ENCODE data around the gene RAD51B. TPM values are rescaled to one million over a fixed set of nuclear protein-coding genes. Genes with fewer than 3 reads are reported as not detected.

RAD51B gene
- total and polyA plus RNA-seq, 8 donors = 1.8 to 30.7 (median 15.3) TPM

DNA sequence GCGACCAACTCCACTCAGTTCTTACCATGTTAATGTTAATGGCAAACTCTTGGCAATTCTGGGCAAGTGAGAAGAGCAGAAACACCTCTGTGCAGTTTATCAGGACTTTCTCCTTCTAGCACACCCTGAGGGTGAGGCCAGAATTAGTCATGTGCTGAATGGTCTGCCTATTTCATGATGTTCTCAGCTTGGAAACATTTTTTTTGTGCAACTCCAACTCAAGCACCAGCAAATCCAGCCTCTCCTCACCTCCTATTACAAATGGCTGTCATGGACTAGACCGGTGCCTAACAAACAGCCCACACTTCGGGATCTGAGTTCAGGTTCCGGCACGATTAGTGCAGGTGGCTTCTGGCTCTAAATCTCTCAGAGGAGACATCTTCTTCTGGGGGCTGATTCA, 727.3 kb downstream of the RAD51B start:
- H3K9me3 ChIP-seq = no peaks in the 10 kb centered on the region
- H3K27me3 ChIP-seq = no peaks in the 10 kb centered on the region
- WGBS, 5 donors = 86 to 94% (median 91%) methylated on average over 5 of the region's 5 CpGs
- intact Hi-C loops (cut with DNase I; ENCODE audit: low total_unique reads) = no loop called here
- no peak overlapping the region for H3K4me3 ChIP-seq
- peak overlapping the region; percentile 84 to 95 (median 92) for H3K27ac ChIP-seq
- H3K4me1 ChIP-seq = peaks cover 37 to 83% (median 71%) of the 10 kb centered on the region in 4 donors
- no peaks in the 10 kb centered on the region for H3K36me3 ChIP-seq
- DNase-seq = peak in 1 of 2 donors; percentile 48
- TF ChIP-seq POLR2AphosphoS5 (IDR thresholded peaks at IDR 0.05) = peak; percentile 16 to 79 (median 64)
- no peak for TF ChIP-seq POLR2A (IDR thresholded peaks at IDR 0.05)

DNA sequence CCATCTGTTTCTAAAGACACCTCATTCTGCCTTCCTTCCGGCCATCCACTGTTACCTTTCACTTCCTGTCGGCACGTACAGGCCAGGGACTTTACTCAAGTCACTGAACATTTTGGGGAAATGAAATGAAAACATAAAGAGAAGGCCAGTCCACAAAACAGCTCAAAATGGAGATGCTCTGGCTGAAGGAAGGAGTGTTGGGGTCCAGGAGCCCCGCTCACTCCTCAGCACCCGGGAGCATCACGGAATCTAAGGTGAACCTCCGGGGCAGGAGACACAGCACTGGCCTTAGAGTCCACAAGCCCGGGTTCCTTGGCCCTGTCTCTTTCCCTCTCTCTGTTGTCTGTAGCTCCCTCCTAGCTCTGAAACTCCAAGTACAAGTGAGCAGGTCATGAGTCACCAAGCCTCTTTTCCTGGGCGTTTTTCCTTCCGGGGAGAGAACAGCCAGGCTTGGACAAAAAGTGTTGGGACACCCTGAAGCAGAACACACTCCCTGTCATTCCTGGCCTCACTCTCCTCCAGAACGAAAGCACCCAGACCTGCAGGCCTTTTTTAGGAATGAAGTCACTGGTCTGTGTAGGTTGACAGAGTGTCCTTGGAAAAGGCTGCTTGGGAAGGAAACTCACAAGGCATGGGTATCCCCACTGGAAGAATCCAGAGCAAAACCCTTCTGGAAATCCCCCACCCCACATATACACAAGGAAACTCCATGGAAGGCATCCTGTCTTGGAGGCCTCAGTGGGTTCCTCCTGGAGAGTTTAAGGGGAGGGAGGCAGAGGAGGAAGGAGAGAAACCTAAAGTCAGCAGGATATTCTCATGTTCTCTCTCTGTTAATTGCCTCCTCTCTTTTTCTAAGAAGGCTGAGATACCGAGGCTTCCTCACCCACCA, 728.0 kb downstream of the RAD51B start:
- H3K4me3 ChIP-seq = no peak overlapping the region
- 60 to 69% (median 66%) methylated on average over 12 of the region's 12 CpGs for WGBS, 5 donors
- H3K27me3 ChIP-seq = no peaks in the 10 kb centered on the region
- H3K9me3 ChIP-seq = no peaks in the 10 kb centered on the region
- intact Hi-C loops (cut with DNase I; ENCODE audit: low total_unique reads) = no loop called here
- H3K36me3 ChIP-seq = no peaks in the 10 kb centered on the region
- H3K4me1 ChIP-seq = peaks cover 38 to 89% (median 74%) of the 10 kb centered on the region in 4 donors
- TF ChIP-seq POLR2A (IDR thresholded peaks at IDR 0.05) = no peak
- peak; percentile 83 to 95 (median 94) for TF ChIP-seq POLR2AphosphoS5 (IDR thresholded peaks at IDR 0.05)
- TF ChIP-seq, protein P1, sequence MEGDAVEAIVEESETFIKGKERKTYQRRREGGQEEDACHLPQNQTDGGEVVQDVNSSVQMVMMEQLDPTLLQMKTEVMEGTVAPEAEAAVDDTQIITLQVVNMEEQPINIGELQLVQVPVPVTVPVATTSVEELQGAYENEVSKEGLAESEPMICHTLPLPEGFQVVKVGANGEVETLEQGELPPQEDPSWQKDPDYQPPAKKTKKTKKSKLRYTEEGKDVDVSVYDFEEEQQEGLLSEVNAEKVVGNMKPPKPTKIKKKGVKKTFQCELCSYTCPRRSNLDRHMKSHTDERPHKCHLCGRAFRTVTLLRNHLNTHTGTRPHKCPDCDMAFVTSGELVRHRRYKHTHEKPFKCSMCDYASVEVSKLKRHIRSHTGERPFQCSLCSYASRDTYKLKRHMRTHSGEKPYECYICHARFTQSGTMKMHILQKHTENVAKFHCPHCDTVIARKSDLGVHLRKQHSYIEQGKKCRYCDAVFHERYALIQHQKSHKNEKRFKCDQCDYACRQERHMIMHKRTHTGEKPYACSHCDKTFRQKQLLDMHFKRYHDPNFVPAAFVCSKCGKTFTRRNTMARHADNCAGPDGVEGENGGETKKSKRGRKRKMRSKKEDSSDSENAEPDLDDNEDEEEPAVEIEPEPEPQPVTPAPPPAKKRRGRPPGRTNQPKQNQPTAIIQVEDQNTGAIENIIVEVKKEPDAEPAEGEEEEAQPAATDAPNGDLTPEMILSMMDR (IDR thresholded peaks at IDR 0.05) = no peak
- peak; percentile 98 for TF ChIP-seq EP300 (IDR thresholded peaks at IDR 0.05)
- peak overlapping the region; percentile 84 to 95 (median 92) for H3K27ac ChIP-seq
- peak; percentile 41 to 79 for DNase-seq

DNA sequence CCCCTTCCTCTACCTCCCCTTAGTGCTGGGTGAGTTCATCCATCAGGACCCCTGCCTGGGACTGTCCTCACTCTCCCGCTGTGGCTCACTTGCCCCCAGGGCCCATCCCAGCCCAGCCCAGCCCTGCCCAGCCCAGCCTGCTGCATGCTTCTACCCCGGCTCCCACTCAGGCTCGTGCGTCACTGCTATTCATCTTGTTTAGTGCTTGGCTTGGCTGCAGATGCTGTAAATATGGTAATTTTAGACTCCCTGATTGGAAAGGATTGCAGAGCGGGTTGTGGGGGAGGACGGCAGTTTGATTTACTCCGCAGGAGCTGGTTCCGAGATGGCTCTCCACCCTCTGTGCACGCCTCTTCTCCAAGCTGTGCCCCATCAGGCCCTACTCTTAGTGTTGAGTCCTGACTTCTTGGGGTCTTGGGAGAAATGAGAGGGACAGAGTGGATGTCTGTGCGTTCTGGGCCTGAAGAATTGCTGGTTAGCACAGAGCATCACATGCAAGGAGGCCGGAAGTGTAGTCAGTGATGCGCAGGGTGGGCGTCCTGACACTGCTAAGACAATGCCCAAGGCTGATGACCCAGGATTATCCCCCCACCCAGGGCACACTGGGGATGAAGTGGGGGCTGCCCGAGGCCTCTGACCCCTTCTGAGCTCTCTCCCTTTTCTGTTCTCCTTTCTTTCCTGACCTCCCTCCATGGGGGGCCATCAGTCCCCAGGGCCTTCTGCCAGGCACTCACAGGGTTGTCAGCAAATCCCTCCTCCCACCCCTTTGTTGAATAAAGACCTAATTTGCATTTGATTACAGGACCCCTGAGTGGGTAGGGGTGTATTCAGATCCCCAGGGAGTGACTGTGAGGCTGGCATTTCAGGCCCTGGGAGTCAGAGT, 728.9 kb downstream of the RAD51B start:
- Histone ChIP-seq H3K4me3 (no peak overlapping the region), H3K27ac (peak overlapping the region; percentile 84 to 95 (median 92)), H3K9me3 (no peaks in the 10 kb centered on the region), H3K36me3 (no peaks in the 10 kb centered on the region), H3K27me3 (no peaks in the 10 kb centered on the region), H3K4me1 (peaks cover 46 to 95% (median 78%) of the 10 kb centered on the region in 4 donors)
- peak; percentile 48 to 96 for DNase-seq
- 65 to 82% (median 67%) methylated on average over 11 to 14 of the region's 14 CpGs for WGBS, 5 donors
- intact Hi-C loops (cut with DNase I; ENCODE audit: low total_unique reads) = no loop called here
- TF ChIP-seq, protein P1 (IDR thresholded peaks at IDR 0.05) = no peak
- TF ChIP-seq EP300 (IDR thresholded peaks at IDR 0.05) = peak; percentile 93
- TF ChIP-seq POLR2A (IDR thresholded peaks at IDR 0.05) = no peak
- TF ChIP-seq POLR2AphosphoS5 (IDR thresholded peaks at IDR 0.05) = peak; percentile 71 to 95 (median 90)

DNA sequence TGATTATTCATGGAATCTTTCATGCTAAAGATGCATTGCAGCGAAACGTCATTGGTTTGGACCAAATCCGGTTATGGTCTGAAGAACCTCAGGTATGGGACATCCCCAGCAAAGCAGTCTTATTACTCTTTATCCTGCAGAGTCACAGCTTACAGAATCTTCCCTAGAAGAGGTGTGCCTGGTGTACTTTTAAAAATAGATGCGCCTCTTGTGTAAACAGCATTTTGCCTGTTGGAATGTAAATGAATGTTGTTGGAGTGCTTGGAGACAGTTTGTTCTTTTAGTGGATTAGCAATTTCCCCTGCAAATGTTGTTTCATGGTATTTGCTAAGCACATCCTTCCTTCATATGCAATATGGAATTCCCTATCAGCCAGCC, 730.7 kb downstream of the RAD51B start:
- peaks cover 51 to 94% (median 79%) of the 10 kb centered on the region in 4 donors for H3K4me1 ChIP-seq
- TF ChIP-seq POLR2AphosphoS5 (IDR thresholded peaks at IDR 0.05) = peak; percentile 59 to 72 (median 68)
- no peak for TF ChIP-seq POLR2A (IDR thresholded peaks at IDR 0.05)
- H3K27ac ChIP-seq = peak overlapping the region in 4 of 5 donors; percentile 87 to 95 (median 93)
- H3K9me3 ChIP-seq = no peaks in the 10 kb centered on the region
- H3K27me3 ChIP-seq = no peaks in the 10 kb centered on the region
- intact Hi-C loops (cut with DNase I; ENCODE audit: low total_unique reads) = no loop called here
- no peak overlapping the region for H3K4me3 ChIP-seq
- peak in 1 of 2 donors; percentile 32 for DNase-seq
- H3K36me3 ChIP-seq = no peaks in the 10 kb centered on the region
- WGBS, 5 donors = 60 to 84% (median 75%) methylated on average over 4 of the region's 4 CpGs
